HEK293T (cell line): ENCODE data around the gene CCND2.

ENCODE experiments used
- ARNT ChIP-seq: fragments of 450-650 bp; IDR thresholded peaks from 2 replicates; pipeline ENCODE4 v1.6.1; 2017; ENCODE audit warnings: mild to moderate bottlenecking
- BHLHE40 ChIP-seq: fragments of 450-650 bp; IDR thresholded peaks from 2 replicates; pipeline ENCODE4 v1.6.1; 2016; ENCODE audit warnings: mild to moderate bottlenecking, moderate library complexity, borderline replicate concordance
- FOXA1 ChIP-seq: fragments of 450-650 bp; IDR thresholded peaks from 2 replicates; pipeline ENCODE4 v1.6.1; 2016; ENCODE audit warnings: mild to moderate bottlenecking
- FOXK2 ChIP-seq: fragments of 450-650 bp; IDR thresholded peaks from 2 replicates; pipeline ENCODE4 v1.6.1; 2016; ENCODE audit warnings: mild to moderate bottlenecking
- FOXM1 ChIP-seq: fragments of 450-650 bp; IDR thresholded peaks from 2 replicates; pipeline ENCODE4 v1.6.1; 2017; ENCODE audit warnings: mild to moderate bottlenecking, borderline replicate concordance
- HDGF ChIP-seq: fragments of 450-650 bp; IDR thresholded peaks from 2 replicates; pipeline ENCODE4 v1.6.1; 2017; ENCODE audit warnings: antibody characterized with exemption, borderline replicate concordance
- L3MBTL2 ChIP-seq: fragments of 450-650 bp; conservative IDR thresholded peaks from 2 replicates; pipeline ENCODE4 v1.6.1; 2016; ENCODE audit warnings: mild to moderate bottlenecking
- LEF1 ChIP-seq: fragments of 450-650 bp; IDR thresholded peaks from 2 replicates; pipeline ENCODE4 v1.6.1; 2017; ENCODE audit warnings: mild to moderate bottlenecking, borderline replicate concordance
- NFRKB ChIP-seq: fragments of 450-650 bp; IDR thresholded peaks from 2 replicates; pipeline ENCODE4 v1.6.1; 2016; ENCODE audit warnings: mild to moderate bottlenecking, moderate library complexity
- SP1 ChIP-seq: fragments of 450-650 bp; IDR thresholded peaks from 2 replicates; pipeline ENCODE4 v1.6.1; 2017
- TARDBP ChIP-seq: fragments of 450-650 bp; IDR thresholded peaks from 2 replicates; pipeline ENCODE4 v1.6.1; 2016
- ZNF384 ChIP-seq: fragments of 450-650 bp; IDR thresholded peaks from 2 replicates; pipeline ENCODE4 v1.6.1; 2016

GRCh38 chr12:4289231-4289878 lies 15.8 kb downstream of the CCND2 start:
- TF ChIP-seq NFRKB (no peak), BHLHE40 (no peak), L3MBTL2 (no peak), FOXA1 (no peak), ZNF384 (no peak), FOXK2 (no peak), SP1 (no peak), TARDBP (no peak), HDGF (no peak), ARNT (no peak), FOXM1 (no peak), LEF1 (no peak)
